Neutrophil (primary cell): ENCODE results near the gene EPYC.

Experiments used
- H3K27ac ChIP-seq: fragments of 200-600 bp; sonication (generic); 2 replicates; pipeline ENCODE4 v1.5.1; 2016; ENCODE audit warnings: mild to moderate bottlenecking, moderate library complexity
- H3K27me3 ChIP-seq: fragments of 200-600 bp; sonication (generic); 2 replicates; pipeline ENCODE4 v1.6.0; 2016; ENCODE audit warnings: mild to moderate bottlenecking
- H3K36me3 ChIP-seq: fragments of 200-600 bp; sonication (generic); 2 replicates; pipeline ENCODE4 v1.5.1; 2017
- H3K4me1 ChIP-seq, 2 experiments: fragments of 200-600 bp in 1 of 2; sonication (generic) in 1 of 2; 1 replicate in 1 of 2; 2 replicates in 1 of 2; pipeline versions ENCODE4 v1.5.1 to v1.6.1; 2013 to 2016; ENCODE audit warnings: low read depth in 1 of 2, low read length in 1 of 2, mild to moderate bottlenecking in 1 of 2, moderate library complexity in 1 of 2; ENCODE audit not compliant: control insufficient read depth in 1 of 2, insufficient read depth in 1 of 2
- H3K4me3 ChIP-seq, 2 experiments: fragments of 200-600 bp in 1 of 2; sonication (generic) in 1 of 2; 1 replicate in 1 of 2; 2 replicates in 1 of 2; pipeline ENCODE4 v1.5.1; 2013 to 2016; ENCODE audit warnings: low read depth in 1 of 2, low read length in 1 of 2, mild to moderate bottlenecking in 1 of 2, moderate library complexity in 1 of 2
- H3K9me3 ChIP-seq: fragments of 200-600 bp; sonication (generic); 2 replicates; pipeline ENCODE4 v1.5.1; 2016
- TF ChIP-seq, protein P1 (sequence below): fragments of 200-600 bp; sonication (generic); IDR thresholded peaks from 2 replicates; pipeline ENCODE4 v1.5.1; 2016; ENCODE audit warnings: antibody characterized with exemption

The EPYC gene

DNA sequence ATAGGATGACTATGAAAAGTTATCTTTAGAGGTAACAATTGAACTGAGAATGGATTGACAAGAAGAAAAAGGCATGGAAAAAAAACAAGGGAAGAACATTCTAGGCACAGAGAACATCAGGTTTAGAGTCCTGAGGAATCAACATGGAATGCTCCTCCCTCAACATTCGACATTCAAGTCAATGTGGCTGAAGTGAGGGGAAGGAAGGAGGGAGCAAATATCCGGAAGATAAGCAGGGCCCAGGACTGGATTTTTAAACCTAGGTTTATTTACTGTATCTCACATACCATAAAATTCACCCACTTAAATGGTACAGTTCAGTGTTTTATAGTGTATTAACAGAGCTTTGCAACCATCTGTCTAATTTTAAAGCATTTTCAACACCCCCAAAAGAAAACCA is 40.2 kb downstream of the EPYC start:
- no peak overlapping the region for H3K27ac ChIP-seq
- no peaks in the 10 kb centered on the region for H3K9me3 ChIP-seq
- no peaks in the 10 kb centered on the region for H3K36me3 ChIP-seq
- no peaks in the 10 kb centered on the region for H3K27me3 ChIP-seq
- H3K4me3 ChIP-seq = no peak overlapping the region
- TF ChIP-seq, protein P1, sequence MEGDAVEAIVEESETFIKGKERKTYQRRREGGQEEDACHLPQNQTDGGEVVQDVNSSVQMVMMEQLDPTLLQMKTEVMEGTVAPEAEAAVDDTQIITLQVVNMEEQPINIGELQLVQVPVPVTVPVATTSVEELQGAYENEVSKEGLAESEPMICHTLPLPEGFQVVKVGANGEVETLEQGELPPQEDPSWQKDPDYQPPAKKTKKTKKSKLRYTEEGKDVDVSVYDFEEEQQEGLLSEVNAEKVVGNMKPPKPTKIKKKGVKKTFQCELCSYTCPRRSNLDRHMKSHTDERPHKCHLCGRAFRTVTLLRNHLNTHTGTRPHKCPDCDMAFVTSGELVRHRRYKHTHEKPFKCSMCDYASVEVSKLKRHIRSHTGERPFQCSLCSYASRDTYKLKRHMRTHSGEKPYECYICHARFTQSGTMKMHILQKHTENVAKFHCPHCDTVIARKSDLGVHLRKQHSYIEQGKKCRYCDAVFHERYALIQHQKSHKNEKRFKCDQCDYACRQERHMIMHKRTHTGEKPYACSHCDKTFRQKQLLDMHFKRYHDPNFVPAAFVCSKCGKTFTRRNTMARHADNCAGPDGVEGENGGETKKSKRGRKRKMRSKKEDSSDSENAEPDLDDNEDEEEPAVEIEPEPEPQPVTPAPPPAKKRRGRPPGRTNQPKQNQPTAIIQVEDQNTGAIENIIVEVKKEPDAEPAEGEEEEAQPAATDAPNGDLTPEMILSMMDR = no peak
- no peaks in the 10 kb centered on the region for H3K4me1 ChIP-seq

- no peaks in the 10 kb centered on the region for H3K36me3 ChIP-seq
- no peak overlapping the region for H3K4me3 ChIP-seq
- no peaks in the 10 kb centered on the region for H3K9me3 ChIP-seq
- TF ChIP-seq, protein P1 = no peak
- H3K27ac ChIP-seq = no peak overlapping the region
- H3K4me1 ChIP-seq = no peaks in the 10 kb centered on the region
- H3K27me3 ChIP-seq = no peaks in the 10 kb centered on the region
Measured at GRCh38 chr12:90963946-90964345, 40.8 kb downstream of the EPYC start.

GRCh38 chr12:90961154-90961553 is 43.6 kb downstream of the EPYC start:
- Histone ChIP-seq H3K4me1 (no peaks in the 10 kb centered on the region), H3K36me3 (no peaks in the 10 kb centered on the region), H3K9me3 (no peaks in the 10 kb centered on the region), H3K27ac (no peak overlapping the region), H3K27me3 (no peaks in the 10 kb centered on the region), H3K4me3 (no peak overlapping the region)
- TF ChIP-seq, protein P1 = no peak

GRCh38 chr12:90959538-90960139 is 45.1 kb downstream of the EPYC start:
- Histone ChIP-seq H3K27ac (no peak overlapping the region), H3K36me3 (no peaks in the 10 kb centered on the region), H3K4me3 (no peak overlapping the region), H3K4me1 (no peaks in the 10 kb centered on the region), H3K9me3 (no peaks in the 10 kb centered on the region), H3K27me3 (no peaks in the 10 kb centered on the region)
- TF ChIP-seq, protein P1 = no peak

DNA sequence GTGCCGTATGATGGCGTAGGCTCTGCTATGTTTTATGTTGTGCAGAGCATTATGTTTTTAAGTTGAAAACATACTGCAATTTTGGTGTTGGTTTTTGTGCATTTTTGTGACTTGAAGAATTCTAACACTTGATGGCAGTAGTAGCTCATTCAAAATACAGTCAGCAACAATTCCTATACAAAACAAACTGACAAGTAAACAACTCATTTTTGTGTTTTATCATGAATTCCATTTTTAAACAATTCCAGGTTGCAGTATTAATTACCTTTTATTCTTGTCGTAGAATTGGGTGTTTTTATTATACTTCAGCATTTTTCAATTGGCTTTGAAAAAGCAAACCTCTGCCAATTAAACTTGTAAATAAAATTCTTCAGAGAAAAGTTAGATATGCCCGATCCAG is 45.7 kb downstream of the EPYC start:
- no peaks in the 10 kb centered on the region for H3K4me1 ChIP-seq
- no peak overlapping the region for H3K27ac ChIP-seq
- no peaks in the 10 kb centered on the region for H3K27me3 ChIP-seq
- TF ChIP-seq, protein P1 = no peak
- H3K36me3 ChIP-seq = no peaks in the 10 kb centered on the region
- no peak overlapping the region for H3K4me3 ChIP-seq
- no peaks in the 10 kb centered on the region for H3K9me3 ChIP-seq

- no peaks in the 10 kb centered on the region for H3K27me3 ChIP-seq
- TF ChIP-seq, protein P1 = no peak
Measured at GRCh38 chr12:90958347-90958746, 46.4 kb downstream of the EPYC start.

More at GRCh38 chr12:90958347-90958746, 46.4 kb downstream of the EPYC start:
- Histone ChIP-seq H3K36me3 (no peaks in the 10 kb centered on the region), H3K27ac (no peak overlapping the region), H3K4me3 (no peak overlapping the region), H3K4me1 (no peaks in the 10 kb centered on the region), H3K9me3 (no peaks in the 10 kb centered on the region)
